Muscle layer of colon (tissue), 2 donors: ENCODE data around the gene PRSS33.

ENCODE experiments used
- H3K27ac ChIP-seq: one replicate; pipeline ENCODE4 v1.7.0; 2013; ENCODE audit warnings: low read depth, mild to moderate bottlenecking, low read length, moderate library complexity
- H3K27me3 ChIP-seq, 2 donors: one replicate each; pipeline ENCODE4 v1.7.0; 2013; ENCODE audit warnings: low read length in 2 of 2, mild to moderate bottlenecking in 2 of 2; ENCODE audit not compliant: insufficient read depth in 2 of 2, control insufficient read depth in 1 of 2
- H3K36me3 ChIP-seq: one replicate; pipeline ENCODE4 v1.7.0; 2013; ENCODE audit warnings: mild to moderate bottlenecking, low read length; ENCODE audit not compliant: insufficient read depth
- H3K4me1 ChIP-seq: one replicate; pipeline ENCODE4 v1.7.0; 2013; ENCODE audit warnings: mild to moderate bottlenecking, low read length; ENCODE audit not compliant: insufficient read depth
- H3K4me3 ChIP-seq, 2 donors: one replicate each; pipeline ENCODE4 v1.7.0; 2013; ENCODE audit warnings: low read length in 2 of 2, low read depth in 1 of 2, mild to moderate bottlenecking in 1 of 2, moderate library complexity in 1 of 2
- H3K9ac ChIP-seq: one replicate; pipeline ENCODE4 v1.7.0; 2013; ENCODE audit warnings: low read length
- H3K9me3 ChIP-seq: one replicate; pipeline ENCODE4 v1.7.0; 2013; ENCODE audit warnings: mild to moderate bottlenecking, low read length
- donor health status: abdominal sarcoma.
- donor health status: Adenocarcinoma of cecum.

PRSS33 gene, protein sequence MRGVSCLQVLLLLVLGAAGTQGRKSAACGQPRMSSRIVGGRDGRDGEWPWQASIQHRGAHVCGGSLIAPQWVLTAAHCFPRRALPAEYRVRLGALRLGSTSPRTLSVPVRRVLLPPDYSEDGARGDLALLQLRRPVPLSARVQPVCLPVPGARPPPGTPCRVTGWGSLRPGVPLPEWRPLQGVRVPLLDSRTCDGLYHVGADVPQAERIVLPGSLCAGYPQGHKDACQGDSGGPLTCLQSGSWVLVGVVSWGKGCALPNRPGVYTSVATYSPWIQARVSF

DNA sequence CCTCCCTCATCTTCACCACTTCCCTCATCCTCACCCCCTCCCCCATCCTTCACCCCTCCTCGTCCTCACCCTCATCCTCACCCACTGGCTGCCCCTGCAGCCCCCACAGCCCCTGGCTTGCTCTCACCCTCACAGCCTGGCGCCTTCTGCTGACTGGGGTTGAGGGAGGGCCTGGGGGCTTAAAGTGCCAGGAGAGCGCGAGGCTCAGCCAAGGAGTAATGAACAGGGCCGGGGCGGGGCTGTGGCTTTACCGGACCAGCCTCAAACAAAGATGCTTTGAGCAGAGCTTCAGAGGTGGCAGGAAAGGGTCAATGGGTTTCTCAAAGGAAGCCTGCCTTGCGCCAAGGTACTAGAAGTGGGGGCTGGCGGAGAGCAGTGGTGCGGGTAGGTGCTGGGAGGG lies at the start of gene PRSS33:
TSS of gene PRSS33 (minus strand) at position 155 of the 400 bp plus-strand sequence. CDS start 1,013 bp downstream, outside the sequence.
- no peak within 1 kb of the TSS for H3K27ac ChIP-seq
- H3K4me3 ChIP-seq = no peak within 1 kb of the TSS
- no peaks in the 10 kb centered on the region for H3K9me3 ChIP-seq
- peaks cover 34 to 51% of the 10 kb centered on the region in 2 donors for H3K27me3 ChIP-seq
- no peaks in the 10 kb centered on the region for H3K4me1 ChIP-seq
- no peaks in the 10 kb centered on the region for H3K36me3 ChIP-seq
- H3K9ac ChIP-seq = no peak within 1 kb of the TSS

DNA sequence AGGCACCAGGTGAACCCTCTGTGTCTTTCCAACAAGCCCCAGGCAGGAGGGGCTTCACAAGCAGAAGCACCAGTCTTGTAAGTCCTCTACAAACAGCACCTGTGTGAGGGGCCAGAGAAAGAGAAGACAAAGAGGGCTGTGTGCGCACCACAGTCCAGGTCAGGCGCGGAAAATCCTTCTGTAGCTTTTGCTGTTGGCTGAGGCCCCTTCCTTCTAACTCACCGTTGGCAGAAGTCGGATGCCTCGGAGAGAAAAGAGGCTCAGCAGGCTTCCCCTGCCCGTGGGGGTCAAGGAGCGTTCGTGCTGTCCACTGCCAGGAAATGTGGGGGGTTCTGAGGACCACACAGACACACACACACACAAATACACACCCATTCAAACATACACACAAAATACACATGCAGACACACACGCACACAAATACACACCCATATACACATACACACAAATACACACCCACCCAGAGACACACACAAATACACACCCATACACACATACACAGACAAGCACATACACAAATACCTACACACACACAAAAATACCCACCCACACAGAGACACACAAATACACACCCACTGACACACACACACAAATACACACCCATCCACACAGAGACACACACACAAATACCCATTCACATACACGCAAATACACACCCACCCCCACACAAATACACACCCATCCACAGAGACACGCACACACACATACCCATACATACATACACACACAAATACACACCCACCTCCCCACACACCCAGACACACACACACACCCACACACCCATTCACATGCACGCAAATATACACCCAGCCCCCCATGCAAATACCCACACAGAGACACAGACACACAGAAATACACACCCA lies 49.5 kb upstream of the PRSS33 start:
- H3K27me3 ChIP-seq = peaks cover 7 to 31% of the 10 kb centered on the region in 2 donors
- H3K27ac ChIP-seq = no peak overlapping the region
- H3K4me1 ChIP-seq = no peaks in the 10 kb centered on the region
- no peaks in the 10 kb centered on the region for H3K9me3 ChIP-seq
- no peaks in the 10 kb centered on the region for H3K36me3 ChIP-seq
- no peak overlapping the region for H3K9ac ChIP-seq
- H3K4me3 ChIP-seq = no peak overlapping the region

DNA sequence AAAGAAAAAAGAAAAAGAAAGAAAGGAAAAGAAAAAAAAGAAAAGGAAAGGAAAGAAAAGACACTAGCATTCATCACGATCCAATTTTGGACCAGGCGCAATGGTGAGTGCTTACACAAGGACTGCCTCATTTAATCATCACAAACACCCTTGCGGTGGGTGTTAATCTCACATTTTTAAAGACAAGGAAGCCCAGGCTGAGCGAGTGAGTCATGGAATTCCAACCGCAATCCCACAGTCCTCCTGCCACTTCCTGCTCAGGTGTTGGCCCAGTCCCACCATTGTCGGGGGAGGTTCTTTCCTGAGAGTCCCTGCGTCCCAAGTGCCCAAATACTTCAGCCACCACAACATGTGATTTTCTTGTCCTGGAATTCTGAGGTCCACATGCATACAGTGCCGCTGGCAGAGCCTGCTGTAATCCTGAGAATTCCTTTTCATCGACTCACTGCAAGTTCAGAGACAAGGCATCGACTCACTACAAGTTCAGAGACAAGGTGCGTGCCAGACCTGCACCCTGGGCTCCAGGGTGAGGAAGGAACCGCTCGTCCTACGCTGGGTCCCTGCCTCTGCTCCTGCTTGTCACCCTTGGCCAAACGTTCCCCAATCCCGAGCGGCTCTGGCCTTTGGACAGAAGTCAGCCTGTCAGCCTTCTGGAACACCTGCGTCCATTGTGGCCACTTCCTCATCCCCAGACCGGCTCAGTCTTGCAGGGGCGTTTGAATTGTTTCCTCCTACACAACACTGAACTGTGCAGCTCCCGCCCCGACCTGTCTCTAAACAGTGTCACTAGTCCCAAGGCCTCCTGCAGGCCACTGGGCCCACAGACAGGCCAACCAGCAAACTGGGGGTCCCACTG lies 48.5 kb upstream of the PRSS33 start:
- H3K4me3 ChIP-seq = no peak overlapping the region
- no peak overlapping the region for H3K27ac ChIP-seq
- H3K9ac ChIP-seq = no peak overlapping the region
- no peaks in the 10 kb centered on the region for H3K36me3 ChIP-seq
- H3K27me3 ChIP-seq = peaks cover 7 to 28% of the 10 kb centered on the region in 2 donors
- no peaks in the 10 kb centered on the region for H3K4me1 ChIP-seq
- no peaks in the 10 kb centered on the region for H3K9me3 ChIP-seq

DNA sequence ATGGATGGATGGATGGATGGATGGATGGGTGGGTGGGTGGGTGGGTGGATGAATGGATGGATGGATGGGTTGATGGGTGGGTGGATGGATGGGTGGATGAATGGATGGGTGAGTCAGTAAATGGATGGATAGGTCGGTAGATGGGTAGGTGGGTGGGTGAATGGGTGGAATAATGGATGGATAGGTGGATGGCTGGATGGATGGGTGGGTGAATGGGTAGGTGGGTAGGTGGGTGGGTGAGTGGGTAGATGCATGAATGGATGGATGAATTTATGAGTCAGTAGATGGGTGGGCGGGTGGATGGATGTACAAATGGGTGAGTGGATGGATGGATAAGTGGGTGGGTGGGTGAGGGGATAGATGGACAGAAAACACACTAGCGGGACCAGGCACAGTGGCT lies 47.6 kb upstream of the PRSS33 start:
- Histone ChIP-seq H3K27me3 (peaks cover 7 to 33% of the 10 kb centered on the region in 2 donors), H3K27ac (no peak overlapping the region), H3K9ac (no peak overlapping the region), H3K4me3 (no peak overlapping the region), H3K36me3 (no peaks in the 10 kb centered on the region), H3K4me1 (no peaks in the 10 kb centered on the region), H3K9me3 (no peaks in the 10 kb centered on the region)

DNA sequence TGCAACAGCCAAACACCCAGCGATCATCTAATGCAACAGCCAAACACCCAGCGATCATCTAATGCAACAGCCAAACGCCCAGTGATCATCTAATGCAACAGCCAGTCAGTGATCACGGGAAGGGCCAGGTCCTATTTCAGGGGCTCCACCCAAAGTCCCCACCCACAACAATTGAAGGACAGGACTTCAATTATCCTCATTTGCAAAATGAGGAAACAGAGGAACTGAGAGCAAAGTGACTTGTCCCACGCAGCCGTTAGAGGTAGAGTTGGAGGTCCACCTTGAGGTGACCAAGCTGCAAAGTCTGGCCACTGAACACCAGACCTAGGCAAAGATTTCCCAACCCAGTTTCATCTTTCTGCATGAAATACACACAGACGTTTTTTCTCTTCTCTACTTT lies 46.4 kb upstream of the PRSS33 start:
- Histone ChIP-seq H3K4me3 (no peak overlapping the region), H3K27me3 (peaks cover 7 to 29% of the 10 kb centered on the region in 2 donors), H3K9ac (no peak overlapping the region), H3K27ac (no peak overlapping the region), H3K9me3 (no peaks in the 10 kb centered on the region), H3K36me3 (no peaks in the 10 kb centered on the region), H3K4me1 (no peaks in the 10 kb centered on the region)

DNA sequence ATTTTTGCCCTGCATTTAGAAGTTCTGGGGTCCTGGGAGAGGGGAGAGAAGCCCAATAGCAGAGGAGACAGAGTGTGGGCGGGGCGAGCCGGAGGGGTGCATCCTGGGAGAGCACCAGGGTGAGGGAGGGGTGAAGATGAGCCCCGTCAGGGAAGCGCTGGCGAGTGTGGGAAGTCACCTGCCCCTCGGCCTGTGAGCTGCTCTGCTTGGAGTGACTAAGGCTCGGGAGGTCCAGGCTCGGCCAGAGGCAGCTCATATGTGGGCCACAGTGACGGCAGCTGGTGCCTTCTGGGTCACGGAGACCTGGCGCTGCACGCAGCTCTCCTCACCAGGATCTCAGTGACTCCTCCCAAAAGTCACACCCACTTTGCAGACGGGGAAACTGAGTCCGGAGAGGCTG lies 43.8 kb upstream of the PRSS33 start:
- Histone ChIP-seq H3K36me3 (no peaks in the 10 kb centered on the region), H3K27ac (no peak overlapping the region), H3K27me3 (peaks cover 0 to 21% of the 10 kb centered on the region in 2 donors), H3K4me3 (no peak overlapping the region), H3K4me1 (no peaks in the 10 kb centered on the region), H3K9ac (no peak overlapping the region), H3K9me3 (no peaks in the 10 kb centered on the region)

DNA sequence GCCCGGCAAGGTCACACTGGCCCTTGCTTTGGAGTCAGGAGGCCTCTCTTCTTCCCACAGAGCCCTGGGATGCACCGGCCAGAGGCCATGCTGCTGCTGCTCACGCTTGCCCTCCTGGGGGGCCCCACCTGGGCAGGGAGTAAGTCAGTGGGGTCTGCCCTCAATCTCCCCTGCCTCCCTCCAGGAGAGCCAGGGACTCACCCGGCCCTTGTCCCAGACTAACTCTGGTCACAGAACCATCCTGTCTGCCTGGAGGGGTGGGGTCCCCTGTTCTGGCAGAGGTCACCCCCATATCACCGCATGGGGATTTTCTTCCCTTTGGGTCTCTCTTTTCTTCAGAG lies 43.0 kb upstream of the PRSS33 start:
- no peak overlapping the region for H3K4me3 ChIP-seq
- peaks cover 0 to 19% of the 10 kb centered on the region in 2 donors for H3K27me3 ChIP-seq
- no peaks in the 10 kb centered on the region for H3K36me3 ChIP-seq
- H3K4me1 ChIP-seq = no peaks in the 10 kb centered on the region
- H3K9ac ChIP-seq = no peak overlapping the region
- no peak overlapping the region for H3K27ac ChIP-seq
- H3K9me3 ChIP-seq = no peaks in the 10 kb centered on the region

DNA sequence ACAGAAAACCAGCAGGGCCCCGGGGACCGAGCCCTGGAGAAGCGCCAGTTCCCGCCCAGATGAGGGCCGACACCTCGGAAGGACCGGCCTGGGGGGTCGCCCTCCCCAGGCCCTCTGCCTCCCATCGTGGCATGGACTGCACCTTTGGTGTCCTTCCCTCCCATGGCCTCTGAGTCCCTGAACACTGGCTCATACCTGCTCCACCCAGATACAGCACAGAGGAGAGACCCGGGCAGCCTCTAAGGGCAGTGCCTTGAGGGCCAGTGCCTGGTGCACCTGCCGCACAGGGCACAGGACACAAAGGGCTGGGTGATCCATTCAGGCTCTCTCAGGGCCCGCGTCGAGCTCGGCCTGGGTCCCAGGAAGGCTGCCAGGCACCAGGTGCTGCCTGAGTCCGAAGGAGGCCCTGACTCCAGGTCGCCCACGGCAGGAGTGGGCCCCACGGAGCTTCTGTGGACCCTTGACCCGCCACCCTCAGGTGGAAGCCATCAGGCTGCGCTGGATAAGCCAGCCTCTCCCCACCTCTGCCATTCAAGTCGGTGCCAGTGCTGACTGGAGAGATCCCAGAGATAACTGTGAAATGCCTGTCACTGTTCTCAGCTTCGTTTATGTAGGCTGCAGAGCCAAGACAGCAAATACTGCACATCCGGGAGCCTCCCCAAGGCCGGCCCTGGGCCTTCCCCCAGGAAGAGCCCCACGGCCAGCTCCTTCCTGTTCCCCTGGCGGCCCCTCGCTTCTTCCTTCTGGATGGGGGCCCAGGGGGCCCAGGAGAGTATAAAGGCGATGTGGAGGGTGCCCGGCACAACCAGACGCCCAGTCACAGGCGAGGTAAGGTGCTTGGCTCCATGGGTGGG lies 42.4 kb upstream of the PRSS33 start, which contains the start of gene ZG16B:
TSS of gene ZG16B (plus strand) at position 803 of the 854 bp plus-strand sequence. CDS start 139 bp downstream, outside the sequence.
- Histone ChIP-seq H3K27me3 (peaks cover 0 to 19% of the 10 kb centered on the region in 2 donors), H3K36me3 (no peaks in the 10 kb centered on the region), H3K4me3 (no peak within 1 kb of the TSS), H3K27ac (no peak within 1 kb of the TSS), H3K9ac (no peak within 1 kb of the TSS), H3K4me1 (no peaks in the 10 kb centered on the region), H3K9me3 (no peaks in the 10 kb centered on the region)

DNA sequence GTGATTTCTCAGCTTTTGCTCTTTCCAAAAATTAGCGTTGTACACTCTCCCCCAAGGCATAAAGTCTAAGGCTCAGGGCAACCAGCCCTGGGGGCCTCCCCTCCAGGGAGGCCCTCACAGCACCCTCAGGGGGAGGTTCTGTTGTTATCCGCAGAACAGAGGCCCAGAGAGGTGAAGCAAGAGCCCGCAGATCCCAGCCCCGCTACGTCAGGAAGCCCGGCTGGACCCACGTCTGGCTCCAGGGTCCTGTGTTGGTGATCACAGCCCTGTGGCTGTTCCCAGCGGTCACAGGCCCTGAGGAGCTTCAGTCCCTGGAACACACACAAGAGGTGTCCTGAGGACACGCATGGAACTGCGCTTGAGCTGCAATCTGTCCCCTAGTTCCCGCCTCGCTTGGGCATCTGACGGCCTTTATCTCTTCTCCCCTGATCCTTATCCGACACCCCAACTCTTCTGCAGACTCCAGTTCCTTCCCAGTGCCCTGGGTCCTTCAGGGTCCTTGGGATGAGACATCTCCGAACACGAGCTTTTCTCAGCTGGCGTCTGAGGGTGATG lies 41.6 kb upstream of the PRSS33 start:
- Histone ChIP-seq H3K27ac (no peak overlapping the region), H3K4me1 (no peaks in the 10 kb centered on the region), H3K27me3 (peaks cover 0 to 19% of the 10 kb centered on the region in 2 donors), H3K36me3 (no peaks in the 10 kb centered on the region), H3K9ac (no peak overlapping the region), H3K4me3 (no peak overlapping the region), H3K9me3 (no peaks in the 10 kb centered on the region)

DNA sequence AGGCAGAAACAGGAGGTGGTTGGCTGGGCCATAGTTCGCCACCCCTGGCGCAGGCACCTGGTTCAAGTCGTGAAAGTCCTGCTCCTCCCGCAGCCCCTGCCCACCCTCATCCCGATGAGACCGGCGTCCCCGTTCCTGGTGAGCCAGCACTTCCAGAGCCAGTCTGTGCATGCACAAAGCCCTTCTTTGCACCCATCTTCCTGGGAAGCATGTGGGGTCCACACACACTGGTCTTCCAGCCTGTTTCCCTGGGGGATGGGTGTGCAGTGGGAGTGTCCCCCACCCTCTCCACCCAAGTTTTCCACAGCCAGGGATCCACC lies 41.1 kb upstream of the PRSS33 start:
- Histone ChIP-seq H3K36me3 (no peaks in the 10 kb centered on the region), H3K4me3 (no peak overlapping the region), H3K27ac (no peak overlapping the region), H3K27me3 (peaks cover 0 to 19% of the 10 kb centered on the region in 2 donors), H3K9ac (no peak overlapping the region), H3K4me1 (no peaks in the 10 kb centered on the region), H3K9me3 (no peaks in the 10 kb centered on the region)
